NCI-H524 treated with DMSO at 0.1 percent for 48 hours (cell line): ENCODE results near the gene SMIM22.
A peak's percentile ranks its signal among the peaks of the same experiment; 100 is the strongest.

Source experiments
- DNase-seq: peaks from one replicate; lab custom pipeline; 2025; lab: John Stamatoyannopoulos, UW

SMIM22 gene

GRCh38 chr16:4795828-4796572, 831 bp downstream of the SMIM22 start:
- DNase-seq, result no peak

DNA sequence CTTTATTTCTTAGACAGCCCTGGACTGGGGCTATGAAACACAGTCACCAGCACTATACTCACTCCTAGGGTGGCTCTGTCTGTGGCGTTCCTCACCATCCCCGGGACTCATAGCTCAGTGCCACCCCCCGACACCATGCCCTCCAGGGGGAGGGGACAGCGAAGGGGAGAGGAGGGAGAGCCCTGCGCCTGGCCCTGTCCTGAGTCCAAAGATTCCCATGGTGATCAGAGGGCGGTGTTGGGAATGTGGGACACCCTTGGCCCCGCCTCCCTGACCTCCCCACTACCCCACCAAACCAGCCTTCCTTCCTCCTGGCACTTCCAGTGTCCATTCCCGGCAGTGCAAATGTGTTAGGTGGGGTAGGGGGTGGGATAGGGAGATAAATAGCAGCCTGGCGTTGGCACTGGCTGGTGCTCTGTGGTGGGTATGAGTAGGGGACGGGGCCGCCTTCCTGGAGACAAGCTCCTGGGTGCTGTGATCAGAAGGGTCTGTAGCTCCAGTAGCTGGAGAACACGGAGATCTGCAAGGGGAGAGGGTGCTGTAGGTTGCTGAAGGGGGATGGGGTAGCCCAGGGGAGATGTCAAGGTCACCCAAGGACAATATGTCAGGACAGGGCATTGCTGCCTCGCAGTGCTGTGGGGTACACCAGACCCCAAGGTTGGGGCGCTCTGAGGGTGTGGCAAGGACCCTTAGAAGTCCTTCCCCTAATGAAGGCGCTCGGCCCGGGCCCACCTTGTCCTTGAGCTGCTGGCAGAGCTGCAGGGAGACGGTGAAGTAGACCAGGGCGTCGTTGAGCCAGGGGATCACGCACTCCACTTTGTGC, 2.0 kb downstream of the SMIM22 start:
- no peak for DNase-seq

DNA sequence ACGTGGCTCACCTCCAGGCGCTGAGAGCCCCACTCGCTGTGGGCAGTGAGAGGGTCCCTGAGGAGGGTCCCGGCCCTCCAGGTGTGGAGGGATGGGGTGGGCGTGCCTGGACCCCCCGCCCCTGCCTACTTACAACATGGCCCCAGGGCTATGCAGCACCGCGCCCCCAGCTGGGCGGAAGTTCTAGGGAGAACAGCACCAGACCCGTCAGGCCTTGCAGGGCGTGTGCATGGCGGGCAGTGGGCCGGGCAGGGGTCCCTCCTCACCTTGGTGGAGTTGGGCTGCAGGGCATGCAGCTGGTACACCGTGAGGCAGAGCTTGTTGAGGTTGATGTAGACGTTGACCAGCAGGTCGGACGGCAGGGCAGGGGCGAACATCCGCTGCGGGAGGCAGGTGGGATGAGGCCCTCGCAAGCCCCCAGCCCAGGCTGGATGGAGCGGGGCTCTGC, 2.7 kb downstream of the SMIM22 start:
- DNase-seq, result no peak

DNA sequence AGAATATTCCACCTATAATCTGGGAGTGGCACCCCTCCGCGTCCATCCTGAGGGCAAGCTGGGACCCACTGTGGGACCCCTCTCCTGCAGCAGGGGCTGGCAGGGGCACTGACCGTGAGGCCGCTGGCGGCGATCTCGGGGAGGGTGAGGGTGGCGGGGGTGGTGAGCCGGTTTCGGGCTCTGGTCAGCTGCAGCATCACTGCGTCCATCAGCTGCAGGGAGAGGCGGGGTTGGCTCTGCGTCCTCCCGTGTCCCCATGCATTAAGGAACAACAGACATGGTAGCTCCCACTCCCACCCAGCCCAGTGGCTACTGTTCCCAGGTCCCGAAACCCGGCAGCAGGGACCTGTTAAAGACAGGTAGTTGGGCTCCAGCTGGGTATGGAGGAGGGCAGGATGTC, 3.3 kb downstream of the SMIM22 start:
- no peak for DNase-seq

DNA sequence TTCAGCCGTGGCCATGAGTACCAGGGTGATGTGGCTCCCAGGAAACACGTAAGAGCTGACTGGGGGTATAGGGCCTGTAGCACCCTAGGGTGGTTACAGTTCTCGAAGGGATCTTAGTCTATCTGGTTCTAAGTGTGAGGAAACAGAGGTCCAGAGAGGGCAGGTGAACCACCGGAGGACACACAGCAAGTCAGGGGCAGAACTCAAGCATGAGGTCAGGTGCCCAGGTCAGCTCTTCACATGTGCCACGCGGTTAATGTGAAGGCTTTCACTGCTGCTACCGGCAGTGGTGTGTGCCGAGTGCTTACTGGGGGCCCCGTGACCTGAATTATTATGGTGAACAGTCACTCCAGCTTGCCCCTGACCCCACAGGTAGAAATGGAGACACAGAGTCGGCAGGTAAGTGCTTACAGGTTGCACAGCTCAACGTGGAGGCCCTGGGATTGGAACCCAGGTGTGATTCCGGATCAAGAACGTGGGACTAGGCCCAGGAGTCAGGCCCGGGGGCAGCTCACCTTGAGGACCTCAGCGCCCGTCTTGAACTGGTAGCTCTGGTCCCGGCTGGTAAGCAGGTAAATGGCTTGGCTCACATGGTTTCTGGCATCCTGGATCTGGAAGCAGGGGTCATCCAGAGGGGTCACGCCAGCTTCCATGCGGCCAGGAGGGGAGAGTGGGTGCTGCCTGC, 4.1 kb downstream of the SMIM22 start:
- no peak for DNase-seq

GRCh38 chr16:4800290-4801041, 5.3 kb downstream of the SMIM22 start:
- peak; percentile 57 for DNase-seq

DNA sequence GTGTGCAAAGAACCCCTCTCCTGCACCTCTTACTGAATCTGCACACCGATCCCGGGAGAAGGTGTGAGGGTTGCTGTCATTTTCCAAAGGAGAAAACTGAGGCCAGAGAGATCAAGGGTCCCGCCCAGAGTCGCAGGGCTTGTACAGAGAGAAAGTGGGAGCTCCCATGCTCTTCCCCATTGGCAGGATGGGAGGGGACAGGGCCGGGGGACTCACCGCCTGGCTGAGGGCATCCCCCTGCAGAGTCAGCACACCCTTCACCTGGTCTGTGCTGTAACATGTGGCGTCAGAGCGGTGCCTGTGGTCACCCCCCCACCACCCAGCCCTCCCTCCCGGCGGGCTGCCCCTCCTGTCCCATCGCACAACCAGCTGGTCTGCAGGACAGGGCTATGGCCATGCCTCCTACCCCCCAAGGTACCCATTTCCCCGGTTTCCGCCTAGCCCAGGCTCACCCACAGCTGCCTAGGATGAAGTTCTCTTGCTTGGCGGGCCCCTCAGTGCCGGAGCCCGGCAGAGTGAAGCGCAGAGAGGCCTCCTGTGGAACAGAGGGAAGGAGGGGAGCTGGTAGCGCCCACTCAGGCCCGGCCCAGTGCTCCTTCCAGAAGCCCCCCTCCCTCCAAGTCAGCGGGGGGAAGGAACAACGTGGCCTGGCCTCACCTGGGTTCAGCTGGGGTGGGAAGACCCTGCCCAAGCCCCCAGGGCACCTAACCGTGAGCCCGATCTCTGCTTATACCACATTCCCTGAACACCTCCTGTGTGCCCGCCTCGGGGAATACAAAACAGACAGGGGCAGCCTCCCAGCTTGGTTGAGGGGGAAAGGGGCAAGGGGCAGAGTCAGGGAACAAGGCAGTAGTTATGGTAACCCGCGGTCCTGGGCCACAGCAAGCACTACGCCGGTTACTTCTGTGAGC, 6.1 kb downstream of the SMIM22 start:
- DNase-seq, result no peak

GRCh38 chr16:4801962-4802658, 6.9 kb downstream of the SMIM22 start, which contains the start of gene ROGDI:
TSS of gene ROGDI (minus strand) at chr16:4802633. CDS start at chr16:4802571, 62 bp downstream.
- DNase-seq, result peak; percentile 20

DNA sequence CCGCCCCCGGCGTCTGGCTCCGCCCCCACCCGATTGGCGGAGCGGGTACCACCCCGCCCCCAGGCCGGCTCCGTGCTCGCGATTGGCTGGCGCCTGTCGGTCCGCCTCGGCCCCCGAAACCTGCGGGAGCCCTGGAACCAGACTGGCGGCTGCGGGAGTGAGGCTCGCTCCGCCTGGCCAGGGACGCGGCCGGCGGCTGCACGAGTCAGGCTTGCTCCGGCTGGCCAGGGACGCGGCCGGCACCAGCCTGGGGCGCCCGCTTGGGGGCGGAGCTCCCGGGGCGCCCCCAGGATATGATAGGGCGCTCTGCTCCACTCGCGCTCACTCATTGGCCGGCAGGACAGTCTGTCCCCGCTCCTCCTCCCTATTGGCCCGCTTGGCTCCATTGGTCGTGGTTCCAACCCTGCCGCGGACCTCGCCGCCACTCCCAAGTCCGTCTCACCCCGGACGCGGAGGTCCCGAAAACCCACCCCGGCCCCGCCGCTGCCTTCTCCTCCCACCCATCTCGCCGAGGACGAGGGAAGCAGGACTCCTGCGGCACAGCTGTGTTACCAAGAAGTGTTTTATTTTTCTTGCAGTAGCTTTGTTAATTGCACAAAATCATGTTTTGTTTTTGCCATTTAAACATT, 7.6 kb downstream of the SMIM22 start:
- peak; percentile 74 for DNase-seq

- no peak for DNase-seq
Observed at GRCh38 chr16:4803401-4803844, 8.3 kb downstream of the SMIM22 start.

DNA sequence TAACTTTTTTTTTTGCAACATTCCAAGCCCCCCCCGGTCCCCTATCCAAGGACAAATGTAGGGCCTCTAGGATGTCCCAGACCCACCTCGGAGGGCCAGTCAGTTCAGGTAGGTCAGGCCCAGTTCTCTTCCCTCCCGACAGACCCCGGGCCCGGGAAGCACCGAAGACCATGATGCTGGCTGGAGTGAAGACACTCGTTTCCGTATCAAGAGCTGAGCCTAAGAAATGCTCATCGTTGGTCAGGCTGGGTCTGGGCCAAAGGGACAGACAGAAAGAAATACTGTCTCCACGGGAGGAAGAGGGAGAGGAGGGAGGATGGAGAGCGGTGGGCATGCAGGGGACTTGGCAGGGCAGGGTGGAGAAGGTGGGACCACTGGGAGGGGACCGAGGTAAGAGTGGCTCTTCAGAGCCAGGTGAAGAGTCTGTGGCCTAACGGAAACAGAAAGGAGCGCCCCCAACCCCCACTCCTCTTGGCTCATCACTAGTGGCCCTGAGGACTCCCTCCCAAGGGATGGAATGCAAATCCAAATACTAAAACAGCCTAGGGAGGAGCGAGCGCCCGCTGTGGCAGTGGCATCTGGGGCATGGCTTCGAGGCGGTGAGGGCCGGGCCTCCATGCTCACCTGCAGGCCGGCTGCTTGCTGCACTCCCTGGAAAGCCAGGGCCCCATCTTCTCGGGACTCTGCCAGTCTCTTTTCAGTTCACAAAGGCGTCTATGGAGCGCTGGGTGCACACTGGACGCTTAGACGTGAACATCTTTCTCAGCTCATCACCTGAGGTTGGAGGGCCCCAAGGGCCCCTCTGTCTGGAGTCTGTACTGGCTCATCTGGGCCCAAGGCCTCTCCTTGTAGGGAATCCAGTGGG, 9.0 kb downstream of the SMIM22 start:
- DNase-seq, result no peak

GRCh38 chr16:4805231-4805630, 10.1 kb downstream of the SMIM22 start:
- DNase-seq, result no peak

DNA sequence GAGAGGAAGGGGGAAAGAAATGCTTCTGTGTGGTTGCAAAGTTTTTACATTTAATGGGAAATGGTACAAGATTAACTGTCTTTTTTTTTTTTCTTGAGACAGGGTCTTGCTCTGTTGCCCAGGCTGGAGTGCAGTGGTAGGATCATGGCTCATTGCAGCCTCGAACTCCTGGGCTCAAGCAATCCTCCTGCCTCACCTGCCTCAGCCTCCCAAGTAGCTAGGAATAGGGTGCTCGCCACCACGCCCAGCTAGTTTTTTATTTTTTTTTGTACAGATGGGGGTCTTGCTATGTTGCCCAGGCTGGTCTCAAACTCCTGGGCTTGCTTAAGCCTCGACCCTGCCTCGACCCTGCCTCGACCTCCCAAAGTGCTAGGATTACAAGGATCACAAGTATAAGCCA, 11.1 kb downstream of the SMIM22 start:
- no peak for DNase-seq

DNA sequence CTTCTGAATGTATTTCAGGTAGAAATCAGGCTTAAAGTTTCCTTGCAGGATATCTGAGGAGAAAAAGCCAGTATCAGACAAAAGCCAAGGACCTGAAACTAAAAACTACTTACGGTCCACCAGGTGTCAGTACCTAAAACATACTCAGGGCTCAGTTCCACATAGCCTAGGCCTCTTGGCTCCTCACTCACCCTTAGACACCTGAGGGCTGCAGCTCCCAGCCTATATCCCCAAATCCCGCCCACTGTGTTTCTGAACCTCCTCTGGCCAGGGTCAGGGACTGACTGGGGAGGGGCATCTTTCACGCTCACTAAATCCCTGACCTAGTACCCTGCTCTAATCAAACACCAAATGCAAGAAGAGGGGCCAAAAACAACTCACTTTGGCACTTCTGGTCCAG, 16.1 kb downstream of the SMIM22 start:
- no peak for DNase-seq

DNA sequence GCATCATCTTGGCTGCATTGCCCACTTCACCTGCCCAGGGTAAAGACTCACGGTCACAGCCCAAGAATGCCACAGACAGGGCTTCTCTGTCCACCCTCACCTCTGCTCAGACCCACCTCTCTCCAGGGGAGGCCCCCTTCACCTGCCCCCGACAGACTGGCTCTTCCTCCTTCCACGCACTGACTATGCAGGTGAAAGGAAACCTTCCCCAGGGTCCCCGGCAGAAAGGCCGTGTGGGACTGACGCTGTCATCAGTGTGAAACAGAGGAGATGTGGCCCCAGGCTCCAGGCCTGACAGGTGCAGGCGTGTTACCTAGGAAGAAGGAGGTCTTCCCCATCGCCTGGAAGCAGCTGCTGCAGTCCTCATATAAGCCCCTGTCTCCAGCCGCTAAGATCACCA, 16.6 kb downstream of the SMIM22 start:
- no peak for DNase-seq

DNA sequence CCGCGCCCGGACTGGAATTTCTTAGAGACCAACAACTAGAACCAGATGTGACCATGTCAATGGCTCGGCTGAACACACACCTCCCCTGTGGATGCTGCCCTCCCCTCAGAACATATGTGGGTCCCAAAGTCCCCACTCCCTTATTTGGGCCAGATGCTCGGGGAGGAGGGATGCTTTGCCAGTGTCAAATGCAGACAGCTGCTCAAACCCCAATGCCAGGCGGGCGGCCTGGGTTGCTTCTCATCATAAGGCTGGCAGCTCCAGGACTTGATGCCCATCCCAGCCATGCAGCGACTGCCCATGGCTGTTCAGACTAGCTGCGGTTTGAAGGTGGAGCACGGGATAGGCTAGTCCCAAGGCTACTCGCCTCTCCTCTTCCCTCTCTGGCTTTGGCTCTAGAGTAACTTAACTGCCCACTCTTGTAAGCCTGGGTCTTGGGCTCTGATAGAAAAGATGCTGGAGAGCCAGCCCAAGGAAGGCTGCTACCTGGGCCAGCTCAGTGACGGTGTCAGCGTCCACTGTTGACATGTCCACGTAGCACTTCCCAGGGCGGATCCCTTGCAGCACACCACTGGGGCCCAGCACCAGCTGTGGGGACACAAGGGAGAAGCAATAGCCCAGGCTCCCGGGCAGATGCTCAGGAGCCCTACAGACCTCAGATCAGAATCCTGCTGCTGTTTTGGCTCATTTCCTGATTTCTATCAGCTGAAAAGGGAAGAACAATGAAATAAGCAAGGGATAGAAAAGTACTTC, 18.3 kb downstream of the SMIM22 start:
- no peak for DNase-seq

GRCh38 chr16:4814046-4814445, 18.9 kb downstream of the SMIM22 start:
- no peak for DNase-seq
